Islet precursor cell (in vitro differentiated cells): ENCODE results near the gene TRAPPC2L.

Experiments
- DNase-seq: peaks from one replicate; pipeline ENCODE4 v3.0.0-alpha.2; 2018

TRAPPC2L gene

DNA sequence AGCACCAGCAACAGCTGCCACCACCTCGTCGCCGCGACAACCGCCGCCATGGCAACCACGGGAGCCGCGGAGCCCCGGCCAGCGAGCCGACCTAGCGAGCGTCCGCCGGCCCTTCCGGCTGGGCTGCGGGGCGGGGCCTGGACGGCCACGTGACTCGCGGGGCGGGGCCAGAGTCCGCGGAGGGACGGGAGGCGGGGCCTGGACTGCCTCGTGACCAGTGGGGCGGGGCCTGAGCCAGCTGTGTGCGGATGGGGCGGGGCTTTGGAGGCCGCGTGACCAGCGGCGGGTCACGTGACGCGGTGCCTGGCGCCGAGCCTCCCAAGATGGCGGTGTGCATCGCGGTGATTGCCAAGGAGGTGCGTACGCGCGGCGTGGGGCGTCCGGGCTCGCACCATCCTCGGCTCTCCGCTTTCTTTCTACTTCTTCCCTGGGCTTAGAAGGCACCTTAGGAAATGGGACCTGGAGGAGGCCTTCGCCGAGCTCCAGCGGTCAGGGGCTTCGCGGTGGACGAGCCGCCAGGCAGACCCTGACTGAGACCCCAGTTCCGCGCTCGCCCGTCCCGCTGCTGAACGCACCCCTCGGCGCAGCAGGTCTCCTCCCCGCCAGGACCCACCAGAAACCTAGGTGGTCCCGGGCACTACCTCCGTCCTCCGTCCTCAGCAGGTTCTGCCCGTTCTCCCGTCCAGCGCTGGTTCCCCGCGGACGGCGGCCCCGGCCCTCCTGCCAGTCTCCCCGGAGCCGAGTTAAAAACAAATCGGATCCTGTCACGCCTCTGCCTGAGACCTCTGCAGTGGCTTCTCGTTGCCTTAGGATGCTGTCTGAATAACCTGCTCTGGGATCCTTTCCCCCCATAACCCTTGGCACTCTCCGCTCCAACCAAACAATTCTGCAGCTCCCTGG lies at the start of gene TRAPPC2L, which contains the start of gene GALNS:
Gene TRAPPC2L, plus strand, starts transcription at position 300 of the 900 bp plus-strand sequence. Its CDS starts 24 bp downstream, at position 324.
Gene GALNS, minus strand, starts transcription at position 120 of the 900 bp plus-strand sequence. Its CDS starts 70 bp downstream, at position 50.
- peak; percentile 98 for DNase-seq

DNA sequence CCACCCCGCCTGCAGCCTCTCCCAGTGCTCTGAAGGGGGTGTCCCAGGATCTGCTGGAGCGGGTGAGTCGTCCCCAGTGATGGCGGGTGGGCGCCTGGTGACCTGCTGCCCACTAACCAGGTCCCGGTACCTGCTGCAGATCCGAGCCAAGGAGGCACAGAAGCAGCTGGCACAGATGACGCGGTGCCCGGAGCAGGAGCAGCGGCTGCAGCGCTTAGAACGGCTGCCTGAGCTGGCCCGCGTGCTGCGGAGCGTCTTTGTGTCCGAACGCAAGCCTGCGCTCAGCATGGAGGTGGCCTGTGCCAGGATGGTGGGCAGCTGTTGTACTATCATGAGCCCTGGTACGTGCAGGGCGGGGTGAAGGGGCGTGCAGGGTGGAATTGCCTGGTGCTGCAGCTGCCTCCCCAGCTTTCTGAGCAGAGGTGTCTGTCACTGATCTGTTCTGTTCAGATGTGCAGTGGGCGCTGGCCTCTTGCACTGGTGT lies 49.7 kb upstream of the TRAPPC2L start:
- DNase-seq = no peak

- DNase-seq = no peak
These were observed 49.1 kb upstream of the TRAPPC2L start for GRCh38 chr16:88807626-88808453.

GRCh38 chr16:88809068-88809675 lies 47.8 kb upstream of the TRAPPC2L start:
- DNase-seq = no peak

DNA sequence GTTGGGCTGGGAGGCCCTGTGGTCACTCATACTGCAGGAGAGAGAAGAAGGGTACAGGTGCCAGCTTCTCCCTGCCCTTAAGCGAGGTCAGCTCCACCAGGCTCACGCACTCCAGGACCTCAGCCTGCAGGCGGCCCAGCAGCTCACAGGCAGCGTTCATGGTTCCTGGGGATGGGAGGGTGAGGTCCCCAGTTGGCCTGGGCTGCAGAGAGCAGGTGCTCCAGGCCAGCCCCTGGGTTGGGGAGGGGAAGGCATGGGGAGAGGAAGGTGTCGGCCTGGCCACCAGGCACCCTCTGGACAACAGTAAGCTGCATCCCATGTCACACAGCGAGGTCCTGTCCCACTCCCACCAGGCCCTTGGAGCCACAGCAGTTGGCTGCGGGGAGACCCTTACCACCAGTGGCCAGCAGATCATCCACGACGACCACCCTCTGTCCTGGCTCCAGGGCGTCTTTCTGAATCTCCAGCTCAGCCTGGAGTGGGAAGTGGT lies 47.2 kb upstream of the TRAPPC2L start:
- no peak for DNase-seq

DNA sequence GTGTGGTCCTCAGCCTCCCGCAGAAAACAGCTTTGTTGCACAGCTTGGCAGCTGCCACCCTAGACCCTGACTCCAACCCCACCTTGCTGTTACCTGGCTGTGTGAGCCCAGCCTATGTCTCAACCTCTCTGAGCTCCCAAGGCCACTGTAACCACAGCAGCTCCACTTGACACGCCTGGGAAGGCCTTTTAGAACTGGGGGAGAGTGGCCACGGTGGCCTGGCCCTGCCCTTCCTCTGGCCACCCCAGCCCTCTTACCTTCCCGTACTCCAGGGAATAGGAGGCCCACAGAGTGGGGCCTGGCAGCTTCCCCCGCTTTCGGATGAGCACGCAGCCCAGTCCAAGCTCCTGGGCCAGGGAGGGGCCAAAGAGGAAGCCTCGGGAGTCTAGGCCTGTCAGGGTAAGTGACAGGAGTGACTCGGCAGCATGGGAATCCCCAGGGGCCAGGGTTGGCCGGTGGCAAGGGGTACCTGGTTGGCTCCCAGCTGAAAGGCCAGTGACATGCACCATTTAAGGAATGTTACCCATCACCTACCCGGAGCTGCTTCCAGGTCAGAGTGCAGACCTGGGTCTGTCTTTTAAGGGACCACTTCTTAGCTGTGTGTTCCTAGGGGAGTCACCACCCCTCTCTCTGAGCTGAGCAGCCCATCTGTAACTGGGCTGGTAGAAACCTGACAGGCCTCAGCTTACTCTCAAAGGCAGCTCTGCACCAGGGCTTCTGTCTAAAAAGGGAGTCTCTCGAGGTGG lies 46.6 kb upstream of the TRAPPC2L start:
- no peak for DNase-seq

GRCh38 chr16:88810912-88811768 lies 45.8 kb upstream of the TRAPPC2L start:
- no peak for DNase-seq

GRCh38 chr16:88811769-88812512 lies 45.0 kb upstream of the TRAPPC2L start, which contains the start of gene APRT:
APRT (minus strand) TSS chr16:88811928; CDS start chr16:88811899, 29 bp downstream.
- DNase-seq = peak; percentile 96

- no peak for DNase-seq
These were observed 44.2 kb upstream of the TRAPPC2L start for GRCh38 chr16:88812513-88813268.

- DNase-seq = no peak
These were observed 43.4 kb upstream of the TRAPPC2L start for GRCh38 chr16:88813269-88814143.

DNA sequence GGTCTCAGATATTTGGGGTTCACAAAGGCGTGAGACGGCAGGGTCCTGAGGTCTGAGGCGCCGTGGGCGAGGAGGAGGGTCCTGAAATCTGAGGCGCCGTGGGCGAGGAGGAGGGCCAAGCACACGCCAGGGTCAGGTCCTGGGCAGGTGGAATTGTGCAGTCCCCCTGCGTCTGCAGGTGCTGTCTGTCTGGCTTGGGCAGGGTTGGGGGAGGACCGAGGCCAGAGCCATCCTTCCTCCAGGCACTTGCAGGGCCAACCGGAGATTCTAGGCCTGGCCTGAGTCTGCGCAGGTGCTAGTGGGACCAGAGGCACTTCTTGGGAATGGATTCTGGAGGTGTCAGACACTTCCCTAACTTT lies 42.8 kb upstream of the TRAPPC2L start:
- no peak for DNase-seq

- DNase-seq = no peak
These were observed 41.7 kb upstream of the TRAPPC2L start for GRCh38 chr16:88815227-88815626.

GRCh38 chr16:88815901-88816589 lies 40.9 kb upstream of the TRAPPC2L start:
- no peak for DNase-seq

DNA sequence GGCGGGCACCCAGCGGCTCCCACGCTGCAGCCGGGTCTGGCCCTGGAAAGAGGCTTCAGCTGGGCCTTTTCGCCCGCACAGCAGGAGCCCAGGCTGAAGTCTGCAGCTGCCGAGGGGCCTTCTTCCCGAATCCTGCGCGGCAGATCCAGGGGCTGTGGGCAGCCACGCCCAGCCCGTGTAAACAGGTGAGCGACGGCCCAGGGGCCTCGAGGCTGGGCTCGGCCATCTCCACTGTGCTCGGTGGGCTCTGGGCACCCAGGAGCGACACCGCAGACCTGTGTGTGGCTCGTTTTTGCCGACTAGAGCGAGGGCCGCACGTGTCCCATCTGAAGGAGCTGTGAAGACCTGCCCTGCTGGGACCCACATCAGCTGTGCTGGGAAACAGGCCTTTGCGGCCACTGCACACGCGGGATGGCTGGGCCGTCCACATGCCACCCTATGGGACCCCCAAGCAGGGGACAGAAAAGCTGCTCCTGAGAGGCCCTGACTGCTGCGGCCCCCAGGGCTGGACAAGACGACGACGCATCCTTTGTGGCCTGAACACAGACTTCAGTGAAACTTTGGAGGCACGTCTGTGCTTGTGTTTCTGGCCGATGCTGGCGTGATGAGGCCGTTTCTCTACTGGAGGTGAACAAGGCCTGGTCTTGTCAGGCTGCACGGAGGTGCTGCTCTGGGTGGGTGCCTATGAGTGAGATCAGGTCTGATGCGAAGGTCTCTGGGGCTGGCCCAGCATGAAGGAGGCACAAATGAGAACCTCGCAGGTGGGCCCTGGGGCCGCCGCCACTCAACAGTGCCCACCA lies 40.0 kb upstream of the TRAPPC2L start:
- DNase-seq = no peak

GRCh38 chr16:88817785-88818574 lies 38.9 kb upstream of the TRAPPC2L start:
- DNase-seq = no peak

DNA sequence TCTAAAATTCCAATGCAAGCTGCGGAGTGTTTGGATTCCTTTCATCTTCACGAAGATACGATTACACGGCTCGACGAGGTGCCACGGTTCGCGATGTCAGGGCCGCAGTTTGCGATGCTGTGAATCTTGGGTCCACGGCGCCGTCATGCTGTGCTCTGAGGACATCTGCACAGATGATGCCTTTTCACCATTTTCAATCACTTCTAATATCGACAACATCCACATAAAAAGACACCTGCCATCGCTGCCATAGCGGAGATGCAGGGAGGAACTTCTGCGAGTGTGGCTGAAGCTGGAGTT lies 38.4 kb upstream of the TRAPPC2L start:
- no peak for DNase-seq
